ENCODE results near the gene SMAD4.
"Not testable (repeated sequence)": the region's sequence is repeated elsewhere in the genome, so short reads cannot be mapped to it uniquely, and the experiment has no call there.

SMAD4 gene

GRCh38 chr18:51029694-51030536 is at the start of gene SMAD4:
Gene SMAD4, plus strand, starts transcription at chr18:51030213. Its CDS starts 16,834 bp downstream, at chr18:51047047.
- peak; percentile 93 for DNase-seq (ENCODE audit: low spot score)

- no peak for DNase-seq (ENCODE audit: low spot score)
Observed at GRCh38 chr18:50981381-50981780, 48.6 kb upstream of the SMAD4 start.

- no peak for DNase-seq (ENCODE audit: low spot score)
Observed at GRCh38 chr18:50982086-50982801, 47.8 kb upstream of the SMAD4 start.

DNA sequence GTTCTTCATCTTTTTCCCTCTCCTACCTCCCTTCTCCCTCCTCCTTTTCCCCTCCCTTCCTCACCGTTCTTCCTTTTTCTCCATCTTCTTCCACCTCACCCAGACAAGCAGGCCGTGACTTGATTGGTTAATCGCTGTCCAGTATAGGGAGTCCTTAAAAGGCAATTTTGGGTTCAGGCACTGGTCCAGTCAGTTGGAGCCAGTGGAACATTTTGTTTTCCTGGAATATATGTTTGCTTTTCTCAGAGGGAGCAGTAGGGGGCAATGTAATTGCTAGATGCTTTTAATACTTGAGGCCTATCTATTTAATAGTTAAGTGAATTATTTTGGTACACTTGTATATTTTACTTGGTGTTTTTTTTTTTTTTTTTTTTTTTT is 47.2 kb upstream of the SMAD4 start:
- peak; percentile 63 for DNase-seq (ENCODE audit: low spot score)

GRCh38 chr18:50986360-50987087 is 43.5 kb upstream of the SMAD4 start:
- DNase-seq (ENCODE audit: low spot score), result peak; percentile 84

- DNase-seq (ENCODE audit: low spot score), result peak; percentile 58
Observed at GRCh38 chr18:50987261-50987660, 42.8 kb upstream of the SMAD4 start.

- DNase-seq (ENCODE audit: low spot score), result no peak
Observed at GRCh38 chr18:50989711-50990110, 40.3 kb upstream of the SMAD4 start.

- DNase-seq (ENCODE audit: low spot score), result no peak
Observed at GRCh38 chr18:50992351-50992762, 37.7 kb upstream of the SMAD4 start.

GRCh38 chr18:50994031-50994430 is 36.0 kb upstream of the SMAD4 start:
- DNase-seq (ENCODE audit: low spot score), result no peak

DNA sequence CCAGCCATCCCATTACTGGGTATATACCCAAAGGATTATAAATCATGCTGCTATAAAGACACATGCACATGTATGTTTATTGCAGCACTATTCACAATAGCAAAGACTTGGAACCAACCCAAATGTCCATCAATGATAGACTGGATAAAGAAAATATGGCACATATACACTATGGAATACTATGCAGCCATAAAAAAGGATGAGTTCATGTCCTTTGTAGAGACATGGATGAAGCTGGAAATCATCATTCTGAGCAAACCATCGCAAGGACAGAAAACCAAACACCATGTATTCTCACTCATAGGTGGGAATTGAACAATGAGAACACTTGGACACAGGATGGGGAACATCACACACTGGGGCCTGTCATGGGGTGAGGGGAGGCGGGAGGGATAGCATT is 26.8 kb upstream of the SMAD4 start:
- DNase-seq (ENCODE audit: low spot score), result not testable (repeated sequence)

DNA sequence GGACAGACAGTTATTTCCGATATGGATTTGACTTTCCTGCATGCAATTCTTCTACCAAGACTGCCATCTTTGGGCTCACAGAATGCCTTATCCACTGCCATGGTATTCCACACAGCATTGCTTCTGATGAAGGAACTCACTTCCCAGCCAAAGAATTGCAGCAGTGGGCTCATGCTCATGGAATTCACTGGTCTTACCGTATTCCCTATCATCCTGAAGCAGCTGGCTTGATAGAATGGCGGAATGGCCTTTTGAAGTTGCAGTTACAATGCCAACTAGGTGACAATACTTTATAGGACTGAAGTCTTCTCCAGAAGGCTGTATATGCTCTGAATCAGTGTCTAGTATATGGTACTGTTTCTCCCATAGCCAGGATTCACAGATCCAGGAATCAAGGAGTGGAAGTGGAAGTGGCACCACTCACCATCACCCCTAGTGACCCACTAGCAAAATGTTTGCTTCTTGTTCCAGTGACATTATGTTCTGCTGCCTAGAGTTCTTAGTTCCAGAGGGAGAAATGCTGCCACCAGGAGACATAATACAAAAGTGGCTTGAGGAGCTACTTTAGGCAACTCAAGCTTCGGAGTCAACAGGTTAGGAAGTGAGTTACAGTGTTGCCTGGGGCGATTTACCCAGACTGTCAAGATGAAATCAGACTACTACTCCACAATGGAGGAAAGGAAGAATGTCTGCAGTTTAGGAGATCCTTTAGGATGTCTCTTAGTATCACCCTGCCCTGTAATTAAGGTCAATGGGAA is 23.8 kb upstream of the SMAD4 start:
- no peak for DNase-seq (ENCODE audit: low spot score)

- no peak for DNase-seq (ENCODE audit: low spot score)
Observed at GRCh38 chr18:51006948-51007789, 22.8 kb upstream of the SMAD4 start.

GRCh38 chr18:51007790-51008139 is 22.2 kb upstream of the SMAD4 start:
- no peak for DNase-seq (ENCODE audit: low spot score)

- no peak for DNase-seq (ENCODE audit: low spot score)
Observed at GRCh38 chr18:51009072-51009471, 20.9 kb upstream of the SMAD4 start.

DNA sequence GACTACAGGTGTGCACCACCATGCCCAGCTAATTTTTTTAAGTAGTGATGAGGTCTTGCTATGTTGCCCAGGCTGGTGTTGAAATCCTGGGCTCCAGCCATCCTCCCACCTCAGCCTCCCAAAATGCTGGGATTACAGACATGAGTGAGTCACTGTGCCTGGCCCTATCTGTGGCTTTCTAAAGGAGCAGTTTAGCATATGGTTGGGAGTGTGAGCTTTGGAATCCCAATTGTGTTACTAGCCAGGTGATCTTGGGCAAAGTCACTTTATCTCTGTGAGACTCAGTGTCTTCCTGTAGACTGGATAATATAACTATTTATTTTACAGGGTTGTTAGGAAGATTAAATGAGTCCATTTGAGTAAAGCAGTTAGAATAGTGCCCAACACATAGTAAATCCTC is 19.8 kb upstream of the SMAD4 start:
- no peak for DNase-seq (ENCODE audit: low spot score)

DNA sequence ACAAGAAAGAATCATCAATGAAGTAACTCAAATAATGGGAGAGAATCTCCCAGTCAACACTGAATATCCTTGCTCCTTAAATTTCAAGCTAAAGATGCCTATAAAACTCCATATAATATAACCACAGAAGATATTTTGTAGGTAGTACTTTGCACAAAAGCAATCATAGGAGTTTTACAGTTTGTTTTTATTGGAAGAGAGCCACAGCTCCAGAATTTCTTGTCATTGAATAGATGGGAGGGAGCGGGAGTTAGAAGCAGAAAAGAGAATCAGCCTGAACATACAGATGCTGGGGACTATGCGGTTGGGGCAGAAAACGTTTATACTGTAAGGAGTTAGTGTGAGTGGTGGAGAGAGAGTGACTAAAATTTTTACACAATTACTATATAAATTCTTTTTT is 18.3 kb upstream of the SMAD4 start:
- DNase-seq (ENCODE audit: low spot score), result no peak

- DNase-seq (ENCODE audit: low spot score), result no peak
Observed at GRCh38 chr18:51012441-51012840, 17.6 kb upstream of the SMAD4 start.

- DNase-seq (ENCODE audit: low spot score), result no peak
Observed at GRCh38 chr18:51013259-51013658, 16.8 kb upstream of the SMAD4 start.

- no peak for DNase-seq (ENCODE audit: low spot score)
Observed at GRCh38 chr18:51017140-51017879, 12.7 kb upstream of the SMAD4 start.

- DNase-seq (ENCODE audit: low spot score), result peak; percentile 76
Observed at GRCh38 chr18:51020536-51020935, 9.5 kb upstream of the SMAD4 start.
